Right atrium auricular region (tissue), 2 donors: Measurements from ENCODE around the gene RAB7A. TPM values are rescaled to one million over a fixed set of nuclear protein-coding genes. Genes with fewer than 3 reads are reported as not detected.

Experiments used
- DNase-seq: peaks from one replicate; pipeline ENCODE4 v3.0.0-alpha.2; 2019; ENCODE audit warnings: low spot score
- H3K27ac ChIP-seq, 2 donors: fragments of 200-600 bp; sonication (generic); 1 replicate in 1 of 2; 2 replicates in 1 of 2; pipeline ENCODE4 v1.5.1; 2016 to 2019
- H3K27me3 ChIP-seq, 2 donors: fragments of 200-600 bp; sonication (generic); one replicate each; pipeline versions ENCODE4 v1.5.1 to v1.6.0; 2017 to 2019
- H3K36me3 ChIP-seq: fragments of 200-600 bp; sonication (generic); one replicate; pipeline ENCODE4 v1.5.1; 2016
- H3K4me1 ChIP-seq, 2 donors: fragments of 200-600 bp; sonication (generic); one replicate each; pipeline versions ENCODE4 v1.5.1 to v1.6.0; 2017 to 2019
- H3K4me3 ChIP-seq, 2 donors: fragments of 200-600 bp; sonication (generic); 1 replicate in 1 of 2; 2 replicates in 1 of 2; pipeline ENCODE4 v1.5.1; 2017 to 2019; ENCODE audit warnings: mild to moderate bottlenecking in 1 of 2, moderate library complexity in 1 of 2
- H3K9me3 ChIP-seq, 2 donors: fragments of 200-600 bp; sonication (generic); one replicate each; pipeline ENCODE4 v1.5.1; 2019
- total RNA-seq, 2 donors: library from RNA; depleted of rRNA; stranded (reverse); fragments of >200 nt; gene quantifications; one replicate each; pipeline ENCODE4 v1.1.0, GENCODE V29; 2016
- TF ChIP-seq, protein P1 (sequence below), 2 donors: fragments of 200-600 bp; sonication (generic); IDR thresholded peaks; one replicate each; pipeline ENCODE4 v1.5.1; 2019; ENCODE audit warnings: antibody characterized with exemption in 2 of 2

RAB7A gene
- total RNA-seq, 2 donors from 2014 or later, result 123 to 135 TPM

GRCh38 chr3:128707928-128708494, 18.0 kb upstream of the RAB7A start:
- Histone ChIP-seq H3K36me3 (no peaks in the 10 kb centered on the region), H3K27ac (no peak overlapping the region)
- TF ChIP-seq, protein P1, sequence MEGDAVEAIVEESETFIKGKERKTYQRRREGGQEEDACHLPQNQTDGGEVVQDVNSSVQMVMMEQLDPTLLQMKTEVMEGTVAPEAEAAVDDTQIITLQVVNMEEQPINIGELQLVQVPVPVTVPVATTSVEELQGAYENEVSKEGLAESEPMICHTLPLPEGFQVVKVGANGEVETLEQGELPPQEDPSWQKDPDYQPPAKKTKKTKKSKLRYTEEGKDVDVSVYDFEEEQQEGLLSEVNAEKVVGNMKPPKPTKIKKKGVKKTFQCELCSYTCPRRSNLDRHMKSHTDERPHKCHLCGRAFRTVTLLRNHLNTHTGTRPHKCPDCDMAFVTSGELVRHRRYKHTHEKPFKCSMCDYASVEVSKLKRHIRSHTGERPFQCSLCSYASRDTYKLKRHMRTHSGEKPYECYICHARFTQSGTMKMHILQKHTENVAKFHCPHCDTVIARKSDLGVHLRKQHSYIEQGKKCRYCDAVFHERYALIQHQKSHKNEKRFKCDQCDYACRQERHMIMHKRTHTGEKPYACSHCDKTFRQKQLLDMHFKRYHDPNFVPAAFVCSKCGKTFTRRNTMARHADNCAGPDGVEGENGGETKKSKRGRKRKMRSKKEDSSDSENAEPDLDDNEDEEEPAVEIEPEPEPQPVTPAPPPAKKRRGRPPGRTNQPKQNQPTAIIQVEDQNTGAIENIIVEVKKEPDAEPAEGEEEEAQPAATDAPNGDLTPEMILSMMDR (IDR thresholded peaks at IDR 0.05), result no peak

DNA sequence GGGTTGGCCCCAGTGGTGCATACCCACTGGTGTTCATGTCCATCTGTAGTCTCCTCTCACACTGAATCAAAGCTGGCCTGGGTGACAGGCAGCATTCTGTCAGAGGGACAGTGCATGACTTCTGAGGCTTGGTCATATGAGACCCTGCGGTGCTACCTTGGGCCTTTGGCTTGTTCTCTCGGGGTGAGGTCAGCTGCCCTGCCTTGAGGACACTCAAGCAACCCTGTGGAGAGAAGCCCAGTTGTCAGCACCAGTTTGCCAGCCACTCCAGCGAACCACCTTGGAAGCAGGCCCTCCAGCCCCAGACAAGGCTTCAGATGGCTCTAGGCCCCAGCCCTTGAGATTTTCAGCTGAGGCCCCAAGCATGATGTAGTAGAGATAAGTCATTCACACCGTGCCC, 16.9 kb upstream of the RAB7A start:
- no peaks in the 10 kb centered on the region for H3K9me3 ChIP-seq
- no peaks in the 10 kb centered on the region for H3K36me3 ChIP-seq
- H3K27me3 ChIP-seq, result no peaks in the 10 kb centered on the region
- H3K27ac ChIP-seq, result no peak overlapping the region
- TF ChIP-seq, protein P1 (IDR thresholded peaks at IDR 0.05), result no peak
- H3K4me3 ChIP-seq, result no peak overlapping the region
- H3K4me1 ChIP-seq, result no peaks in the 10 kb centered on the region
- no peak for DNase-seq

More at GRCh38 chr3:128707928-128708494, 18.0 kb upstream of the RAB7A start:
- Histone ChIP-seq H3K27me3 (no peaks in the 10 kb centered on the region), H3K4me3 (no peak overlapping the region), H3K4me1 (no peaks in the 10 kb centered on the region), H3K9me3 (no peaks in the 10 kb centered on the region)
- no peak for DNase-seq

DNA sequence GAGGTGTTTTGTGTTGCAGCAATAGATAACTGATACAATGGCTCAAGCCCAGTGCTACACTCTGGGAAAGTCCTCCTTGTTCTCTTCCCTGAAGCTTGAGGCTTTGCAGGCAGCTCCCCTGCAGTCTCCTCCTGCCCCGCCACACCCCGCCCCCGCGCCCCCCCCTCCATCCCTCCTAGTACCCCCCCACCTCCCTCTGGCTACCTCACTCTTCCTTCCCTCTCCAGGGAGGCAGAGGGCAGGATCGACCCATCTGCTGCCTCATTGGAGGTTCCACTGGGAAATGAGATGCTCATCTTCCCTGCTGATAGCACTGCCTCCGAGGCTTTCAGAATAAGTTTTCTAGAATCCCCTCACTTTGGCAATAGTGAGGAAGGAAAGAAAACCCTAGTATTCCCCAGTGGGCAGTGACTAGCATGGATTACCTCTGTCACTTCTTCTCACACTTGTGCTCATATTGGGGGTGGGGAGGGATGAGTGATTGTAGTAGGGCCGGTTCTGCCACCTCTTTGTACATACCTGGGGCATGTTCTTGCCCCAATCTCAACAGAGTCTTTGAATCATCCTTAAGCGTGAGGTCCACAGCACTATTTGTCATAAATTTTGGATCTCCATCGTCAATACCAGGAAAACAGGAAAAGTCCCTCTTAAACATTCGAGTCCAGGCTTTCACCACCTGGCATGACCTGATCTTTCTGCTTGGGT, 16.3 kb upstream of the RAB7A start:
- Histone ChIP-seq H3K27ac (no peak overlapping the region), H3K4me3 (no peak overlapping the region), H3K27me3 (no peaks in the 10 kb centered on the region), H3K9me3 (no peaks in the 10 kb centered on the region), H3K36me3 (no peaks in the 10 kb centered on the region), H3K4me1 (no peaks in the 10 kb centered on the region)
- no peak for DNase-seq
- TF ChIP-seq, protein P1 (IDR thresholded peaks at IDR 0.05), result no peak

DNA sequence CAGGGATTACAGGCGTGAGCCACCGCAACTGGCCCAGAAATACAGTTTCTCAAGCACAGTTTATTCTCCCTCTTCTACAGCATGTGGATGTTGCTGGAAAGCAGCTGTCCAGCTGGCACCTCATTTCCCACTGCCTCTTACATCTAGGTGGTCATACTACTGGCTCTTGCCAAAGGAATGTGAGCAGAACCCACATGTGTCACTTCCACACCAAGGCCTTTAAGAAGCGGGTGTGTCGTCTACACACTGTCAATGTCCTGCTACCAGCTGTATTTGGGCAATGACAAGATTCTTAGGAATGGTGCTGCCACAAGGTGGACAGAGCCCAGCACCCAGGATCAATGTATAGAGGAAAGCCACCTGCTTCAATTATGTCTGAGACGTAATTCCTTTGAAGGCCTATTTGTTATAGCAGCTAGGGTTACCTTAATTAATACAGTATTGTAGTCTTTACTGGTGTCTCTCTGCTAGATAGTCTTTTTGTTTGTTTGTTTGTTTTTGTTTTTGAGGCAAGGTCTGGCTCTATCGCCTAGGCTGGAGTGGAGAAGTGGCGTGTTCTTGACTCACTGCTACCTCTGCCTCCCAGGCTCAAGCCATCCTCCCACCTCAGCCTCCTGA, 15.1 kb upstream of the RAB7A start:
- no peaks in the 10 kb centered on the region for H3K36me3 ChIP-seq
- DNase-seq, result no peak
- H3K9me3 ChIP-seq, result no peaks in the 10 kb centered on the region
- no peak overlapping the region for H3K4me3 ChIP-seq
- TF ChIP-seq, protein P1 (IDR thresholded peaks at IDR 0.05), result no peak
- H3K27ac ChIP-seq, result no peak overlapping the region
- H3K4me1 ChIP-seq, result no peaks in the 10 kb centered on the region
- H3K27me3 ChIP-seq, result no peaks in the 10 kb centered on the region

DNA sequence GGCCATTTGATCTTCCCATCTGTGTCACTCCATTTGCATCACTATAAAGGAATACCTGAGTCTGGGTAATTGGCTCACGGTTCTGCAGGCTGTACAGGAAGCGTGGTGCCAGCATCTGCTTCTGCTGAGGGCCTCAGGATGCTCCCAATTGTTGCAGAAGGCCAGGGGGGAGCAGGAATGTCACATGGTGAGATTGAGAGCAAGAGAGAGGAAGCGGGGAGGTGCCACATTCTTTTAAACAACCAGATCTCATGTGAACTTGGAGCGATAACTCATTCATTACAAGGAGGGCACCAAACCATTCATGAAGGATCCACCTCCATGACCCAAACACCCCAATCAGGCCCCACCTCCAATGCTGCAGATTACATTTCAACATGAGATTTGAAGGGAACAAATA, 13.1 kb upstream of the RAB7A start:
- Histone ChIP-seq H3K27me3 (no peaks in the 10 kb centered on the region), H3K27ac (no peak overlapping the region), H3K9me3 (no peaks in the 10 kb centered on the region), H3K4me3 (no peak overlapping the region), H3K4me1 (no peaks in the 10 kb centered on the region), H3K36me3 (no peaks in the 10 kb centered on the region)
- TF ChIP-seq, protein P1 (IDR thresholded peaks at IDR 0.05), result no peak
- DNase-seq, result no peak
